ENCODE measurements around the gene TPCN2. TPM values are rescaled to one million over a fixed set of nuclear protein-coding genes. Genes with fewer than 3 reads are reported as not detected.

Gene TPCN2
- total and polyA plus RNA-seq, 4 donors: 8.7 to 25.9 (median 15.3) TPM

GRCh38 chr11:69114811-69115523 lies 66.2 kb downstream of the TPCN2 start:
- Histone ChIP-seq H3K4me3 (ENCODE audit: low read depth, low read length) (no peak overlapping the region), H3K4me1 (ENCODE audit: control insufficient read depth, insufficient read depth, low read length) (no peaks in the 10 kb centered on the region), H3K9me3 (ENCODE audit: control insufficient read depth, insufficient read depth, low read length) (peaks cover 2% of the 10 kb centered on the region), H3K27me3 (ENCODE audit: control insufficient read depth, insufficient read depth, low read length) (no peaks in the 10 kb centered on the region), H3K36me3 (ENCODE audit: control insufficient read depth, insufficient read depth, low read length) (peaks cover 5% of the 10 kb centered on the region), H3K27ac (ENCODE audit: low read depth, low read length) (no peak overlapping the region)
- WGBS (ENCODE audit: insufficient coverage): 81% methylated on average over 13 of the region's 21 CpGs
- DNase-seq (ENCODE audit: low read depth in 4 of 6, low spot score in 6 of 6): no peak

- Histone ChIP-seq H3K9me3 (ENCODE audit: control insufficient read depth, insufficient read depth, low read length) (peaks cover 2% of the 10 kb centered on the region), H3K4me1 (ENCODE audit: control insufficient read depth, insufficient read depth, low read length) (no peaks in the 10 kb centered on the region), H3K4me3 (ENCODE audit: low read depth, low read length) (no peak overlapping the region), H3K27me3 (ENCODE audit: control insufficient read depth, insufficient read depth, low read length) (no peaks in the 10 kb centered on the region), H3K36me3 (ENCODE audit: control insufficient read depth, insufficient read depth, low read length) (peaks cover 5% of the 10 kb centered on the region), H3K27ac (ENCODE audit: low read depth, low read length) (no peak overlapping the region)
- DNase-seq (ENCODE audit: low read depth in 4 of 6, low spot score in 6 of 6): no peak
- WGBS (ENCODE audit: insufficient coverage): 74% methylated on average over 40 of the region's 41 CpGs
Observed at GRCh38 chr11:69115586-69116560, 67.1 kb downstream of the TPCN2 start.

DNA sequence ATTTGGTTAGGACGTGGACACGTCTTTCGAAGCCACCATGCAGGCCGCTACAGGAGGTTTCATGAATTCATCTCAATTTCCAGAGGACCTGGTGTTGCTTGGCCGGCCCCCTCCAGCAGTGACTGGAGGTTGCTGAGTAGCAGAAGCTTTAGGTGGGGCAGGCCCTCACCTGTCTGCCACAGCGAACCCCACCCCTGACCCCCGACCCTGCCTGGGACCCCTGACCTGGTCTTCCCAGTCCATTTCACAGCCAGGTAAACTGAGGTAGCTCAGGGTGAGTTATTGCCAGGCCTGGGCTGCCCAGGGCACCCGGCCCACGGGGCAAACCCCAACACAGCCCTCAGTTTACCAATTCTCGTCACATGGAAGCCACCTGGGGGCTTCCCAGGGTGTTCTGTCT lies 67.9 kb downstream of the TPCN2 start:
- 99% methylated on average over 7 of the region's 10 CpGs for WGBS (ENCODE audit: insufficient coverage)
- Histone ChIP-seq H3K4me1 (ENCODE audit: control insufficient read depth, insufficient read depth, low read length) (no peaks in the 10 kb centered on the region), H3K36me3 (ENCODE audit: control insufficient read depth, insufficient read depth, low read length) (peaks cover 5% of the 10 kb centered on the region), H3K4me3 (ENCODE audit: low read depth, low read length) (no peak overlapping the region), H3K27me3 (ENCODE audit: control insufficient read depth, insufficient read depth, low read length) (no peaks in the 10 kb centered on the region), H3K9me3 (ENCODE audit: control insufficient read depth, insufficient read depth, low read length) (peaks cover 2% of the 10 kb centered on the region), H3K27ac (ENCODE audit: low read depth, low read length) (no peak overlapping the region)
- DNase-seq (ENCODE audit: low read depth in 4 of 6, low spot score in 6 of 6): no peak

- no peak overlapping the region for H3K27ac ChIP-seq (ENCODE audit: low read depth, low read length)
- WGBS (ENCODE audit: insufficient coverage): 60% methylated on average over 1 of the region's 2 CpGs
Observed at GRCh38 chr11:69119190-69119589, 70.5 kb downstream of the TPCN2 start.

GRCh38 chr11:69120096-69120875 lies 71.6 kb downstream of the TPCN2 start:
- Histone ChIP-seq H3K4me1 (ENCODE audit: control insufficient read depth, insufficient read depth, low read length) (peaks cover 18% of the 10 kb centered on the region), H3K27ac (ENCODE audit: low read depth, low read length) (no peak overlapping the region), H3K27me3 (ENCODE audit: control insufficient read depth, insufficient read depth, low read length) (no peaks in the 10 kb centered on the region), H3K36me3 (ENCODE audit: control insufficient read depth, insufficient read depth, low read length) (peaks cover 5% of the 10 kb centered on the region), H3K4me3 (ENCODE audit: low read depth, low read length) (no peak overlapping the region), H3K9me3 (ENCODE audit: control insufficient read depth, insufficient read depth, low read length) (peaks cover 2% of the 10 kb centered on the region)
- 94% methylated on average over 19 of the region's 21 CpGs for WGBS (ENCODE audit: insufficient coverage)
- DNase-seq (ENCODE audit: low read depth in 4 of 6, low spot score in 6 of 6): no peak

More at GRCh38 chr11:69119190-69119589, 70.5 kb downstream of the TPCN2 start:
- H3K9me3 ChIP-seq (ENCODE audit: control insufficient read depth, insufficient read depth, low read length): peaks cover 2% of the 10 kb centered on the region
- H3K36me3 ChIP-seq (ENCODE audit: control insufficient read depth, insufficient read depth, low read length): peaks cover 5% of the 10 kb centered on the region
- no peaks in the 10 kb centered on the region for H3K27me3 ChIP-seq (ENCODE audit: control insufficient read depth, insufficient read depth, low read length)
- no peak for DNase-seq (ENCODE audit: low read depth in 4 of 6, low spot score in 6 of 6)
- no peak overlapping the region for H3K4me3 ChIP-seq (ENCODE audit: low read depth, low read length)
- peaks cover 18% of the 10 kb centered on the region for H3K4me1 ChIP-seq (ENCODE audit: control insufficient read depth, insufficient read depth, low read length)

DNA sequence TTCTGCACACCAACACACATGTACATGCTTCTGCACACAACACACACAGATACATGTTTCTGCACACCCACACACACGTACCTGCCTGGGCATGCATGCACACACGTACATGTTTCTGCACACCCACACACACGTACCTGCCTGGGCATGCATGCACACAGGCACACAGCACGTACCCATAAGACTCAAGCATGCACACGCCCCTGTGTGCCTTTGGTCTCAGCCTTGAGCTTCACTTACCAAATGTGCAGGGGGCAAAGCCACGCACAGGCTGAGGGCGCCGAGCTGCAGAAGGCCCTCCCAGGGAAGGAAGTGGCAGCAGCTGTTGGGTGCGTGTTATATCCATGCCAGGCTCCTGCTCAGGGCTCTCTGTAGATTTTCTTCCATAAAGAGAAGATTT lies 72.3 kb downstream of the TPCN2 start:
- WGBS (ENCODE audit: insufficient coverage): 95% methylated on average over 8 of the region's 9 CpGs
- Histone ChIP-seq H3K27me3 (ENCODE audit: control insufficient read depth, insufficient read depth, low read length) (no peaks in the 10 kb centered on the region), H3K27ac (ENCODE audit: low read depth, low read length) (no peak overlapping the region), H3K4me1 (ENCODE audit: control insufficient read depth, insufficient read depth, low read length) (peaks cover 20% of the 10 kb centered on the region), H3K9me3 (ENCODE audit: control insufficient read depth, insufficient read depth, low read length) (peaks cover 2% of the 10 kb centered on the region), H3K4me3 (ENCODE audit: low read depth, low read length) (no peak overlapping the region), H3K36me3 (ENCODE audit: control insufficient read depth, insufficient read depth, low read length) (no peaks in the 10 kb centered on the region)
- DNase-seq (ENCODE audit: low read depth in 4 of 6, low spot score in 6 of 6): no peak

- 85% methylated on average over 15 of the region's 19 CpGs for WGBS (ENCODE audit: insufficient coverage)
- no peak for DNase-seq (ENCODE audit: low read depth in 4 of 6, low spot score in 6 of 6)
- Histone ChIP-seq H3K9me3 (ENCODE audit: control insufficient read depth, insufficient read depth, low read length) (peaks cover 2% of the 10 kb centered on the region), H3K4me1 (ENCODE audit: control insufficient read depth, insufficient read depth, low read length) (peaks cover 28% of the 10 kb centered on the region), H3K36me3 (ENCODE audit: control insufficient read depth, insufficient read depth, low read length) (no peaks in the 10 kb centered on the region), H3K27ac (ENCODE audit: low read depth, low read length) (no peak overlapping the region), H3K4me3 (ENCODE audit: low read depth, low read length) (no peak overlapping the region), H3K27me3 (ENCODE audit: control insufficient read depth, insufficient read depth, low read length) (no peaks in the 10 kb centered on the region)
Observed at GRCh38 chr11:69121621-69122325, 73.0 kb downstream of the TPCN2 start.

DNA sequence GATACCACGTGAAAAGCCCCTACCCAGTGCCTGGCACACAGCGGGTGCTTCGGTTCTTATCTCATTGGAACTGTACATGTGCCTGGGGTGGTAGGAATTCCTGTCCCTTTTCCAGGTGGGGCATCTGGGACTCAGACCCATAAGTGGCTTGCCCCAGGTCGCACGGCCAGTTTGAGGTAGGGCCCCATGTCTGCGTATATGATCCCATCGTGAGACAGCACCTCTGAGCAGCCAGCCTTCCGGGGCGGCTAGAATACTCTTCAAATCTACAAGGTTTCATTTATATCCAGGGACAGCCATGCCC lies 73.5 kb downstream of the TPCN2 start:
- peak overlapping the region; percentile 10 for H3K27ac ChIP-seq (ENCODE audit: low read depth, low read length)
- H3K9me3 ChIP-seq (ENCODE audit: control insufficient read depth, insufficient read depth, low read length): peaks cover 2% of the 10 kb centered on the region
- H3K36me3 ChIP-seq (ENCODE audit: control insufficient read depth, insufficient read depth, low read length): no peaks in the 10 kb centered on the region
- no peaks in the 10 kb centered on the region for H3K27me3 ChIP-seq (ENCODE audit: control insufficient read depth, insufficient read depth, low read length)
- H3K4me3 ChIP-seq (ENCODE audit: low read depth, low read length): no peak overlapping the region
- peaks cover 32% of the 10 kb centered on the region for H3K4me1 ChIP-seq (ENCODE audit: control insufficient read depth, insufficient read depth, low read length)
- DNase-seq (ENCODE audit: low read depth in 4 of 6, low spot score in 6 of 6): no peak
- 93% methylated on average over 9 of the region's 9 CpGs for WGBS (ENCODE audit: insufficient coverage)

All from spinal cord (tissue), 10 donors.